Measurements from ENCODE around the gene KRT32. TPM values are rescaled to one million over a fixed set of nuclear protein-coding genes. Genes with fewer than 3 reads are reported as not detected.

The KRT32 gene
- total RNA-seq, 1 donor from 2014 or later, result not detected

DNA sequence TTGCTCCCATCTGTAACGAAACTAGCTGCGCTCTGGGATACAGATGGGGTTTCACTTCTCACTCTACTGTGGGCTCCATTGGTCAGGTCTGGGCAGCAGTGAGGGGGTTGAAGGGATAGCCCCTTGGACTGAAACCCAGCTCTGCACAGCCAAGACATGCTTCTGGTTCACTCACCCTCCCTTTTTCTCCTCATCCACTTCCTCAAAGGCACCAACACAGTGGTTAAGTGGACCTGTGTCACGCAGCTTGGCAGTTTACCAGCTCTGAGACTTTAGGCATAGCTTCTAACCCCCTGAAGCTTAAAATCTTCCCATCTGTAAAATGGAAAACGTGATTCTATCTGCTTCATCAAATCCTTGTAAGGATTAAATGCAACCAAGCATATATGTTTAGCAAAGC, 14.9 kb downstream of the KRT32 start:
- DNase-seq (ENCODE audit: low spot score), result no peak
- H3K27me3 Mint-ChIP-seq (ENCODE audit: low read depth), result peaks cover 27% of the 10 kb centered on the region
- TF ChIP-seq, protein P1, sequence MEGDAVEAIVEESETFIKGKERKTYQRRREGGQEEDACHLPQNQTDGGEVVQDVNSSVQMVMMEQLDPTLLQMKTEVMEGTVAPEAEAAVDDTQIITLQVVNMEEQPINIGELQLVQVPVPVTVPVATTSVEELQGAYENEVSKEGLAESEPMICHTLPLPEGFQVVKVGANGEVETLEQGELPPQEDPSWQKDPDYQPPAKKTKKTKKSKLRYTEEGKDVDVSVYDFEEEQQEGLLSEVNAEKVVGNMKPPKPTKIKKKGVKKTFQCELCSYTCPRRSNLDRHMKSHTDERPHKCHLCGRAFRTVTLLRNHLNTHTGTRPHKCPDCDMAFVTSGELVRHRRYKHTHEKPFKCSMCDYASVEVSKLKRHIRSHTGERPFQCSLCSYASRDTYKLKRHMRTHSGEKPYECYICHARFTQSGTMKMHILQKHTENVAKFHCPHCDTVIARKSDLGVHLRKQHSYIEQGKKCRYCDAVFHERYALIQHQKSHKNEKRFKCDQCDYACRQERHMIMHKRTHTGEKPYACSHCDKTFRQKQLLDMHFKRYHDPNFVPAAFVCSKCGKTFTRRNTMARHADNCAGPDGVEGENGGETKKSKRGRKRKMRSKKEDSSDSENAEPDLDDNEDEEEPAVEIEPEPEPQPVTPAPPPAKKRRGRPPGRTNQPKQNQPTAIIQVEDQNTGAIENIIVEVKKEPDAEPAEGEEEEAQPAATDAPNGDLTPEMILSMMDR (IDR thresholded peaks at IDR 0.05), result no peak
- H3K4me3 Mint-ChIP-seq (ENCODE audit: unreplicated experiment), result no peak overlapping the region
- peaks cover 14% of the 10 kb centered on the region for H3K9me3 Mint-ChIP-seq (ENCODE audit: low read depth)
- peaks cover 4% of the 10 kb centered on the region for H3K4me1 Mint-ChIP-seq (ENCODE audit: low read depth)
- H3K27ac Mint-ChIP-seq (ENCODE audit: unreplicated experiment), result no peak overlapping the region
- H3K36me3 Mint-ChIP-seq (ENCODE audit: low read depth), result peaks cover 3% of the 10 kb centered on the region

DNA sequence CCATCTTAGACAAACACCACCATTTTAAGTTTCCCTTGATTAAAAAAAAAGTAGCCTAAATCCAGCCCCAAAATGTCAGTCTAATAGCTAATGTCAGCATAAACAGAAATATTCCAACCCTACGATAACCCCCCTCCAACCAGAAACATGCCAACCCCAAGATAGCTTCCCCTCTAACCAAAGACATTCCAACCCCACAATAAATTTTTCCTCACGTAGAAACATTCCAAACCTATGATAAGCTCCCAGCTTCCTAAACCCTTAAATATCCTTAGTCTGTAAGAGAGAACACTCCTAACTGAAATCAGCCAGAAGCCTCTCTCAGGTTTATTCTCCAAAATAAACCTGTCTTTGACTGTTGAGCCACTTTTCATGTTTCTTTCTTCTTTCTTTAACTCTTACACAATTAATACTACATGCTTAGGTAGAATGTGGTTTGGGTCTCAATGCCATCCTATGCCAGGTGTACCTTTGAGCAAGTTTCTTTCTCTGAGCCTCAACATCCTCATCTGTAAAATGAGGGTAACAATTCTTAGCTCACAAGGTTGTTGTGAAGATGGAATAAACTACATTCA, 15.9 kb downstream of the KRT32 start:
- Mint-ChIP-seq H3K4me1 (ENCODE audit: low read depth) (peaks cover 4% of the 10 kb centered on the region), H3K27me3 (ENCODE audit: low read depth) (peaks cover 23% of the 10 kb centered on the region), H3K4me3 (ENCODE audit: unreplicated experiment) (no peak overlapping the region), H3K36me3 (ENCODE audit: low read depth) (peaks cover 3% of the 10 kb centered on the region), H3K27ac (ENCODE audit: unreplicated experiment) (no peak overlapping the region), H3K9me3 (ENCODE audit: low read depth) (peaks cover 14% of the 10 kb centered on the region)
- no peak for DNase-seq (ENCODE audit: low spot score)
- TF ChIP-seq, protein P1 (IDR thresholded peaks at IDR 0.05), result no peak

DNA sequence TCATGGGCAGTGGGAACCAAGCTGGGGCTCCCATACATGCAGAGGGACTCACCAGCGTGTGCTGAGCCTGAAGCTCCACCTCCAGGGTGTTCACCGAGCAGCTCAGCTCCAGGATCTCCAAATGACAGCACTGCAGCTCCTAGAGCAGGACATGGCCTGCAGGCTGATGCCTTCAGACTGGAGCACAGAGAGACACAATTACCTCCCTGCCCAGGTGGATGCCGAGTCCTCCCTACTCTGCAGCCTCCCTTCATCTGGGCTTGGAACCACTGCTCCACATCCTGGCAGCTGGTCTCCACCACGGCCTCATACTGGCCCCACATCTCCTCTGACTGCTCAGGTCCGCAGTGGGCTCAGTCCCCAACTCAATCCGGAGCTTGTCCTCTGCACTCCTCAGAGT, 18.2 kb downstream of the KRT32 start:
- Mint-ChIP-seq H3K9me3 (ENCODE audit: low read depth) (peaks cover 14% of the 10 kb centered on the region), H3K36me3 (ENCODE audit: low read depth) (peaks cover 3% of the 10 kb centered on the region), H3K4me3 (ENCODE audit: unreplicated experiment) (no peak overlapping the region), H3K4me1 (ENCODE audit: low read depth) (peaks cover 4% of the 10 kb centered on the region), H3K27ac (ENCODE audit: unreplicated experiment) (no peak overlapping the region), H3K27me3 (ENCODE audit: low read depth) (peaks cover 20% of the 10 kb centered on the region)
- DNase-seq (ENCODE audit: low spot score), result no peak
- TF ChIP-seq, protein P1 (IDR thresholded peaks at IDR 0.05), result no peak

DNA sequence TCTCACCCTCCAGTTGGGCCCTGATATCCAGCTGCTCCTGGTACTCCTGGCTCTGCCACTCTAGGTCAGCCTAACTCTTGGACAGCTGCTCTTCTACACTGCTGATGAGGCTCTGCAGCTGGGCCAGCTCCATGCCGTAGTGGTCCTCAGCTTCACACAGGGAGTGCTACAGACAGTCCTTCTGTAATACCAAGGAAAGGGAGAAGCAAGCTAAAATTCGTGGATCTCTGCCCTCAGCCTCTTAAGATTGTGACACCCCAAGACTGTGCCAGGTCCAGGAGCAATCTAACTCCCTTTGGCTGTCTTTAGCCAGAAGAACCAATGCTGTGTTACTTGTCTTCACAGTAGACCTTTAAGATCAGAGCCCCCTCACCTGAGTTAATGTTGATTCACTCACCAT, 18.7 kb downstream of the KRT32 start:
- no peak overlapping the region for H3K4me3 Mint-ChIP-seq (ENCODE audit: unreplicated experiment)
- no peak for DNase-seq (ENCODE audit: low spot score)
- no peak overlapping the region for H3K27ac Mint-ChIP-seq (ENCODE audit: unreplicated experiment)
- H3K36me3 Mint-ChIP-seq (ENCODE audit: low read depth), result peaks cover 3% of the 10 kb centered on the region
- H3K27me3 Mint-ChIP-seq (ENCODE audit: low read depth), result peaks cover 14% of the 10 kb centered on the region
- H3K9me3 Mint-ChIP-seq (ENCODE audit: low read depth), result peaks cover 14% of the 10 kb centered on the region
- peaks cover 4% of the 10 kb centered on the region for H3K4me1 Mint-ChIP-seq (ENCODE audit: low read depth)
- TF ChIP-seq, protein P1 (IDR thresholded peaks at IDR 0.05), result no peak

DNA sequence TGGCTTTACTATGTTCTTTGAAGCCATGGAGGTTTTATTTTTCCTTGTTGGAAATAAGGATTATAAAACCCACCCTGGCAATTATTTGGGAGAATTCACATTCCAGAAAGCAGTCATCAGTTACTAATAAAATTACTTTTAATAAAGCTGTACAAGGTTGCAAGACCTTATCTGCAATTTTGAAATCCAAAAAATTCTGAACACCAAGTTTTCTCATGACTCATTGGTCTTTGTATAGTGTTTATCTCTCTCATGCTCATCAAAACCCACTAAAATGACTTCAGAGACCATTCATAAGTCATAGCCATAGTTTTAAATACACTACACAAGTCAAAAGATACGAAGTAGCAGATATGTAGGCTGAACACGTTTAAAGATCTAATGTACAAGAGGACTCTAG, 20.4 kb downstream of the KRT32 start:
- Mint-ChIP-seq H3K9me3 (ENCODE audit: low read depth) (peaks cover 11% of the 10 kb centered on the region), H3K27me3 (ENCODE audit: low read depth) (peaks cover 18% of the 10 kb centered on the region), H3K4me1 (ENCODE audit: low read depth) (peaks cover 4% of the 10 kb centered on the region), H3K36me3 (ENCODE audit: low read depth) (peaks cover 3% of the 10 kb centered on the region), H3K27ac (ENCODE audit: unreplicated experiment) (no peak overlapping the region), H3K4me3 (ENCODE audit: unreplicated experiment) (no peak overlapping the region)
- no peak for DNase-seq (ENCODE audit: low spot score)
- TF ChIP-seq, protein P1 (IDR thresholded peaks at IDR 0.05), result no peak

All from chondrocyte (in vitro differentiated cells).